ENCODE data around the gene CACFD1. TPM values are rescaled to one million over a fixed set of nuclear protein-coding genes. Genes with fewer than 3 reads are reported as not detected.

The CACFD1 gene
- total and polyA plus RNA-seq, 2 experiments from 2014 or later: 5.8 to 18.2 TPM

DNA sequence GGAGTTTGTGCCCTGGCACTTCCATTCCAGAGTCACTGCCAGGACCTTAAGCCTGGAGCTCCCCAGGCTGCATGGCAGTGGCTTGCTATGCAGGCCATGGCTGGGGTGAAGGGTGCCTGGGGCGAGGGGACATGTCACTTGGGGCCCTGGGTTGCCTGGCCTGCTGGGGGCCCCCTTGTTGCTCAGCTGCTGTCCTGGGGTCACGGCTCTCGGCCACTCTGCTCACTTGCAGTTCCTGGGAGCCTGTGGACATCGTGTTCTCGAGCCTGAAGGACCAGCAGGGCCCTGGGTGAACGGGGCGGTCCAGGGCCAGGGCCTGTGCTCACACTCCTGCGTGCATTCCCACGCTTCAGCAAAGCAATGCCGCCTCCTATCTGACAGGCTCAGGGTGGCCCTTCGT, 33.6 kb downstream of the CACFD1 start (continued):
- TF ChIP-seq, protein P1, sequence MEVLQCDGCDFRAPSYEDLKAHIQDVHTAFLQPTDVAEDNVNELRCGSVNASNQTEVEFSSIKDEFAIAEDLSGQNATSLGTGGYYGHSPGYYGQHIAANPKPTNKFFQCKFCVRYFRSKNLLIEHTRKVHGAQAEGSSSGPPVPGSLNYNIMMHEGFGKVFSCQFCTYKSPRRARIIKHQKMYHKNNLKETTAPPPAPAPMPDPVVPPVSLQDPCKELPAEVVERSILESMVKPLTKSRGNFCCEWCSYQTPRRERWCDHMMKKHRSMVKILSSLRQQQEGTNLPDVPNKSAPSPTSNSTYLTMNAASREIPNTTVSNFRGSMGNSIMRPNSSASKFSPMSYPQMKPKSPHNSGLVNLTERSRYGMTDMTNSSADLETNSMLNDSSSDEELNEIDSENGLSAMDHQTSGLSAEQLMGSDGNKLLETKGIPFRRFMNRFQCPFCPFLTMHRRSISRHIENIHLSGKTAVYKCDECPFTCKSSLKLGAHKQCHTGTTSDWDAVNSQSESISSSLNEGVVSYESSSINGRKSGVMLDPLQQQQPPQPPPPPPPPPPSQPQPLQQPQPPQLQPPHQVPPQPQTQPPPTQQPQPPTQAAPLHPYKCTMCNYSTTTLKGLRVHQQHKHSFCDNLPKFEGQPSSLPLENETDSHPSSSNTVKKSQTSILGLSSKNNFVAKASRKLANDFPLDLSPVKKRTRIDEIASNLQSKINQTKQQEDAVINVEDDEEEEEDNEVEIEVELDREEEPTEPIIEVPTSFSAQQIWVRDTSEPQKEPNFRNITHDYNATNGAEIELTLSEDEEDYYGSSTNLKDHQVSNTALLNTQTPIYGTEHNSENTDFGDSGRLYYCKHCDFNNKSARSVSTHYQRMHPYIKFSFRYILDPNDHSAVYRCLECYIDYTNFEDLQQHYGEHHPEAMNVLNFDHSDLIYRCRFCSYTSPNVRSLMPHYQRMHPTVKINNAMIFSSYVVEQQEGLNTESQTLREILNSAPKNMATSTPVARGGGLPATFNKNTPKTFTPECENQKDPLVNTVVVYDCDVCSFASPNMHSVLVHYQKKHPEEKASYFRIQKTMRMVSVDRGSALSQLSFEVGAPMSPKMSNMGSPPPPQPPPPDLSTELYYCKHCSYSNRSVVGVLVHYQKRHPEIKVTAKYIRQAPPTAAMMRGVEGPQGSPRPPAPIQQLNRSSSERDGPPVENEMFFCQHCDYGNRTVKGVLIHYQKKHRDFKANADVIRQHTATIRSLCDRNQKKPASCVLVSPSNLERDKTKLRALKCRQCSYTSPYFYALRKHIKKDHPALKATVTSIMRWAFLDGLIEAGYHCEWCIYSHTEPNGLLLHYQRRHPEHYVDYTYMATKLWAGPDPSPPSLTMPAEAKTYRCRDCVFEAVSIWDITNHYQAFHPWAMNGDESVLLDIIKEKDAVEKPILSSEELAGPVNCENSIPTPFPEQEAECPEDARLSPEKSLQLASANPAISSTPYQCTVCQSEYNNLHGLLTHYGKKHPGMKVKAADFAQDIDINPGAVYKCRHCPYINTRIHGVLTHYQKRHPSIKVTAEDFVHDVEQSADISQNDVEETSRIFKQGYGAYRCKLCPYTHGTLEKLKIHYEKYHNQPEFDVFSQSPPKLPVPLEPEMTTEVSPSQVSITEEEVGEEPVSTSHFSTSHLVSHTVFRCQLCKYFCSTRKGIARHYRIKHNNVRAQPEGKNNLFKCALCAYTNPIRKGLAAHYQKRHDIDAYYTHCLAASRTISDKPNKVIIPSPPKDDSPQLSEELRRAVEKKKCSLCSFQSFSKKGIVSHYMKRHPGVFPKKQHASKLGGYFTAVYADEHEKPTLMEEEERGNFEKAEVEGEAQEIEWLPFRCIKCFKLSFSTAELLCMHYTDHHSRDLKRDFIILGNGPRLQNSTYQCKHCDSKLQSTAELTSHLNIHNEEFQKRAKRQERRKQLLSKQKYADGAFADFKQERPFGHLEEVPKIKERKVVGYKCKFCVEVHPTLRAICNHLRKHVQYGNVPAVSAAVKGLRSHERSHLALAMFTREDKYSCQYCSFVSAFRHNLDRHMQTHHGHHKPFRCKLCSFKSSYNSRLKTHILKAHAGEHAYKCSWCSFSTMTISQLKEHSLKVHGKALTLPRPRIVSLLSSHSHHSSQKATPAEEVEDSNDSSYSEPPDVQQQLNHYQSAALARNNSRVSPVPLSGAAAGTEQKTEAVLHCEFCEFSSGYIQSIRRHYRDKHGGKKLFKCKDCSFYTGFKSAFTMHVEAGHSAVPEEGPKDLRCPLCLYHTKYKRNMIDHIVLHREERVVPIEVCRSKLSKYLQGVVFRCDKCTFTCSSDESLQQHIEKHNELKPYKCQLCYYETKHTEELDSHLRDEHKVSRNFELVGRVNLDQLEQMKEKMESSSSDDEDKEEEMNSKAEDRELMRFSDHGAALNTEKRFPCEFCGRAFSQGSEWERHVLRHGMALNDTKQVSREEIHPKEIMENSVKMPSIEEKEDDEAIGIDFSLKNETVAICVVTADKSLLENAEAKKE (CRISPR knock-in tag; IDR thresholded peaks at IDR 0.05): no peak

DNA sequence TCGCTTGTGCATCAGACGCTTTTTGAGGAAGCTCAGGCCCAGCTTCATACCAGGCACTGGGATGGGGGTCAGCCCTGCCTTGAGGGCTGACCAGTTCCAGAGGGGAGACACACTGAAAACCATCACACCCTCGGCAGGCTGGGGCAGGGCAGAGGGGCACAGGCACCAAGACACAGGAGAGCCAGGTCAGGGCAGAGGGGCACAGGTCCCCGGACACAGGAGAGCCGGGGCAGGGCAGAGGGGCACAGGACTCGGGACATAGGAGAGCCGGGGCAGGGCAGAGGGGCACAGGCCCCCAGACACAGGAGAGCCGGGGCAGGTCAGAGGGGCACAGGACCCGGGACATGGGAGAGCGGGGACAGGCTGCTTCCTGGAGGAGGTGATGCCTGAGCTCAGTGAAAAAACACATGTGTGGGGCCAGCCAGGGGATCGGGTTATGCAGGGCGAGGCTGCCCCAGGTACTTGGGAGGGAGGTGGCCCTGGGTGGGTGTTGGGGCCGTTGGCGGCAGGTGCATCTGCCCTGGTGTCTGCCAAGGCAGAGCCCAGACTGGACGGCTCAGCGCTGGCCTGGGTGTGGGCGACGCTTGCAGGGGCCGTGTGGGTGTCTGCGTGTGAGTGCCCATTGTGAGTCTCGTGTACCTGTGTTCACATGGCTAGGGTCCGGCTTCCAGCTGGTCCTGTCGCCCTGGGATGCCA, 34.2 kb downstream of the CACFD1 start:
- H3K4me1 Mint-ChIP-seq: no peaks in the 10 kb centered on the region
- H3K27ac ChIP-seq (ENCODE audit: low read depth): no peak overlapping the region
- no peak for DNase-seq (ENCODE audit: low spot score)
- H3K27ac Mint-ChIP-seq: no peak overlapping the region
- no peak overlapping the region for H2AFZ ChIP-seq
- H3K36me3 Mint-ChIP-seq (ENCODE audit: low read depth): no peaks in the 10 kb centered on the region; the same call in 2 of the 3 replicates
- H3K4me3 ChIP-seq: no peak overlapping the region
- H3K4me3 Mint-ChIP-seq: no peak overlapping the region
- no peak for ATAC-seq
- H3K79me2 ChIP-seq (replicated peaks; ENCODE audit: insufficient read depth): no peaks in the 10 kb centered on the region
- H4K20me1 ChIP-seq (replicated peaks; ENCODE audit: insufficient read depth): no peaks in the 10 kb centered on the region
- H3K27me3 Mint-ChIP-seq (ENCODE audit: insufficient read depth, low read depth, poor library complexity): peaks cover 7% of the 10 kb centered on the region
- H3K9me2 ChIP-seq (ENCODE audit: insufficient read depth): no peaks in the 10 kb centered on the region
- no peaks in the 10 kb centered on the region for H3K36me3 ChIP-seq (ENCODE audit: insufficient read depth)
- no peaks in the 10 kb centered on the region; the same call in 1 of the 2 replicates for H3F3A ChIP-seq (replicated peaks; ENCODE audit: low read depth)
- no peaks in the 10 kb centered on the region for H3K9me3 Mint-ChIP-seq
- no peak for TF ChIP-seq CTCF (conservative IDR thresholded peaks at IDR 0.05; ENCODE audit: low read depth in 2 of 2)
- TF ChIP-seq CREB1 (CRISPR knock-in tag; IDR thresholded peaks at IDR 0.05; ENCODE audit: low read depth): no peak
- no peak for TF ChIP-seq ZNF114 (CRISPR knock-in tag; IDR thresholded peaks at IDR 0.05)
- TF ChIP-seq EZH2phosphoT487 (IDR thresholded peaks at IDR 0.05; ENCODE audit: unreplicated experiment): no peak
- TF ChIP-seq, protein P2, sequence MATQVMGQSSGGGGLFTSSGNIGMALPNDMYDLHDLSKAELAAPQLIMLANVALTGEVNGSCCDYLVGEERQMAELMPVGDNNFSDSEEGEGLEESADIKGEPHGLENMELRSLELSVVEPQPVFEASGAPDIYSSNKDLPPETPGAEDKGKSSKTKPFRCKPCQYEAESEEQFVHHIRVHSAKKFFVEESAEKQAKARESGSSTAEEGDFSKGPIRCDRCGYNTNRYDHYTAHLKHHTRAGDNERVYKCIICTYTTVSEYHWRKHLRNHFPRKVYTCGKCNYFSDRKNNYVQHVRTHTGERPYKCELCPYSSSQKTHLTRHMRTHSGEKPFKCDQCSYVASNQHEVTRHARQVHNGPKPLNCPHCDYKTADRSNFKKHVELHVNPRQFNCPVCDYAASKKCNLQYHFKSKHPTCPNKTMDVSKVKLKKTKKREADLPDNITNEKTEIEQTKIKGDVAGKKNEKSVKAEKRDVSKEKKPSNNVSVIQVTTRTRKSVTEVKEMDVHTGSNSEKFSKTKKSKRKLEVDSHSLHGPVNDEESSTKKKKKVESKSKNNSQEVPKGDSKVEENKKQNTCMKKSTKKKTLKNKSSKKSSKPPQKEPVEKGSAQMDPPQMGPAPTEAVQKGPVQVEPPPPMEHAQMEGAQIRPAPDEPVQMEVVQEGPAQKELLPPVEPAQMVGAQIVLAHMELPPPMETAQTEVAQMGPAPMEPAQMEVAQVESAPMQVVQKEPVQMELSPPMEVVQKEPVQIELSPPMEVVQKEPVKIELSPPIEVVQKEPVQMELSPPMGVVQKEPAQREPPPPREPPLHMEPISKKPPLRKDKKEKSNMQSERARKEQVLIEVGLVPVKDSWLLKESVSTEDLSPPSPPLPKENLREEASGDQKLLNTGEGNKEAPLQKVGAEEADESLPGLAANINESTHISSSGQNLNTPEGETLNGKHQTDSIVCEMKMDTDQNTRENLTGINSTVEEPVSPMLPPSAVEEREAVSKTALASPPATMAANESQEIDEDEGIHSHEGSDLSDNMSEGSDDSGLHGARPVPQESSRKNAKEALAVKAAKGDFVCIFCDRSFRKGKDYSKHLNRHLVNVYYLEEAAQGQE (IDR thresholded peaks at IDR 0.05; ENCODE audit: unreplicated experiment): no peak
- TF ChIP-seq JUNB (IDR thresholded peaks at IDR 0.05; ENCODE audit: unreplicated experiment): no peak
- no peak for TF ChIP-seq STAT1 (IDR thresholded peaks at IDR 0.05; ENCODE audit: unreplicated experiment)
- no peak for TF ChIP-seq EZH2 (IDR thresholded peaks at IDR 0.05; ENCODE audit: low read depth, unreplicated experiment)
- no peak for TF ChIP-seq POLR2AphosphoS5 (IDR thresholded peaks at IDR 0.05; ENCODE audit: low read depth)
- TF ChIP-seq ZNF331 (CRISPR knock-in tag; IDR thresholded peaks at IDR 0.05; ENCODE audit: low read depth): no peak
- no peak for TF ChIP-seq NANOG (IDR thresholded peaks at IDR 0.05; ENCODE audit: borderline replicate concordance)
- H3K4me1 ChIP-seq (ENCODE audit: insufficient read depth): no peaks in the 10 kb centered on the region
- H3K4me2 ChIP-seq: no peak overlapping the region
- H3K27me3 ChIP-seq (ENCODE audit: insufficient read depth): no peaks in the 10 kb centered on the region

Data from GM23338 (cell line).